HEK293 (cell line): Measurements from ENCODE around the gene PRSS23.

Experiments used
- CTCF ChIA-PET: fragments of 350-600 bp; formaldehyde crosslinking; extraction: SDS; loops from one replicate; lab custom pipeline; 2021; ENCODE audit warnings: antibody characterized with exemption; lab: Yijun Ruan, JAX
- POLR2A ChIA-PET: fragments of 300-600 bp; formaldehyde crosslinking; extraction: SDS; loops from one replicate; lab custom pipeline; 2020; ENCODE audit warnings: antibody characterized with exemption, inconsistent platforms; lab: Yijun Ruan, JAX
- H3K27ac ChIP-seq: fragments of 200-500 bp; sonication (Bioruptor generic); 2 replicates; pipeline ENCODE4 v1.5.1; 2014; ENCODE audit warnings: low read depth, low read length, control low read depth, inconsistent platforms; ENCODE audit errors: extremely low read depth
- H3K36me3 ChIP-seq, 2 experiments: fragments of 200-500 bp in 1 of 2; sonication (Bioruptor generic) in 1 of 2; 1 replicate in 1 of 2; 2 replicates in 1 of 2; pipeline ENCODE4 v1.5.1; 2014 to 2017; ENCODE audit warnings: inconsistent platforms in 2 of 2, low read length in 2 of 2; ENCODE audit not compliant: control insufficient read depth in 2 of 2, insufficient read depth in 1 of 2
- H3K4me1 ChIP-seq: fragments of 200-500 bp; sonication (Bioruptor generic); 2 replicates; pipeline ENCODE4 v1.5.1; 2014; ENCODE audit warnings: mild to moderate bottlenecking, low read length, inconsistent platforms; ENCODE audit not compliant: control insufficient read depth, insufficient read depth
- H3K4me3 ChIP-seq: 2 replicates; pipeline ENCODE4 v1.5.1; 2011; ENCODE audit warnings: low read depth, mild to moderate bottlenecking, control low read depth, low read length, moderate library complexity
- H3K9me3 ChIP-seq: fragments of 200-500 bp; sonication (Bioruptor generic); 2 replicates; pipeline ENCODE4 v1.5.1; 2014; ENCODE audit warnings: low read depth, low read length, inconsistent platforms; ENCODE audit not compliant: control insufficient read depth, insufficient read depth
- GFI1B ChIP-seq: fragments of 450-650 bp; formaldehyde crosslinking; IDR thresholded peaks from 2 replicates; pipeline ENCODE4 v1.5.1; 2016; ENCODE audit warnings: missing biosample characterization, missing genetic modification characterization
- IKZF3 ChIP-seq: fragments of 450-650 bp; IDR thresholded peaks from 2 replicates; pipeline ENCODE4 v1.5.0; 2018; ENCODE audit warnings: missing biosample characterization, mild to moderate bottlenecking, missing genetic modification characterization, moderate library complexity
- RBAK ChIP-seq: fragments of 450-650 bp; formaldehyde crosslinking; IDR thresholded peaks from 2 replicates; pipeline ENCODE4 v1.5.1; 2016; ENCODE audit warnings: missing biosample characterization, missing genetic modification characterization
- REPIN1 ChIP-seq: fragments of 450-650 bp; formaldehyde crosslinking; IDR thresholded peaks from 2 replicates; pipeline ENCODE4 v1.5.1; 2017; ENCODE audit warnings: missing biosample characterization, missing genetic modification characterization, low read depth
- SCRT1 ChIP-seq: fragments of 450-650 bp; formaldehyde crosslinking; IDR thresholded peaks from 2 replicates; pipeline ENCODE4 v1.5.1; 2016; ENCODE audit warnings: missing biosample characterization, missing genetic modification characterization, borderline replicate concordance
- TCF7L2 ChIP-seq: IDR thresholded peaks from 2 replicates; pipeline ENCODE4 v1.6.1; 2011; ENCODE audit warnings: low read depth, mild to moderate bottlenecking, inconsistent platforms, low read length, moderate library complexity, borderline replicate concordance
- YY1 ChIP-seq: fragments of 450-650 bp; formaldehyde crosslinking; IDR thresholded peaks from 2 replicates; pipeline ENCODE4 v1.5.1; 2018; ENCODE audit warnings: missing biosample characterization, missing genetic modification characterization
- ZBTB10 ChIP-seq: fragments of 450-650 bp; formaldehyde crosslinking; IDR thresholded peaks from 2 replicates; pipeline ENCODE4 v1.5.1; 2016; ENCODE audit warnings: missing biosample characterization, missing genetic modification characterization
- ZBTB21 ChIP-seq: fragments of 450-650 bp; formaldehyde crosslinking; IDR thresholded peaks from 2 replicates; pipeline ENCODE4 v1.5.1; 2017; ENCODE audit warnings: missing biosample characterization, missing genetic modification characterization
- ZBTB6 ChIP-seq: fragments of 450-650 bp; formaldehyde crosslinking; IDR thresholded peaks from 2 replicates; pipeline ENCODE4 v1.5.1; 2017; ENCODE audit warnings: missing biosample characterization, missing genetic modification characterization
- ZFHX2 ChIP-seq: fragments of 450-650 bp; formaldehyde crosslinking; conservative IDR thresholded peaks from 2 replicates; pipeline ENCODE4 v1.5.1; 2016; ENCODE audit warnings: missing biosample characterization, missing genetic modification characterization
- ZIC2 ChIP-seq: fragments of 450-650 bp; formaldehyde crosslinking; IDR thresholded peaks from 2 replicates; pipeline ENCODE4 v1.5.1; 2016; ENCODE audit warnings: missing biosample characterization, missing genetic modification characterization
- ZNF16 ChIP-seq: fragments of 450-650 bp; formaldehyde crosslinking; IDR thresholded peaks from 2 replicates; pipeline ENCODE4 v1.5.1; 2016; ENCODE audit warnings: low read depth, missing biosample characterization, missing genetic modification characterization
- ZNF169 ChIP-seq: fragments of 450-650 bp; formaldehyde crosslinking; IDR thresholded peaks from 2 replicates; pipeline ENCODE4 v1.5.1; 2016; ENCODE audit warnings: missing biosample characterization, missing genetic modification characterization
- ZNF214 ChIP-seq: fragments of 450-650 bp; formaldehyde crosslinking; IDR thresholded peaks from 2 replicates; pipeline ENCODE4 v1.5.1; 2017; ENCODE audit warnings: missing biosample characterization, mild to moderate bottlenecking, missing genetic modification characterization, borderline replicate concordance
- ZNF280C ChIP-seq: fragments of 450-650 bp; formaldehyde crosslinking; IDR thresholded peaks from 2 replicates; pipeline ENCODE4 v1.5.1; 2016; ENCODE audit warnings: missing biosample characterization, missing genetic modification characterization
- ZNF416 ChIP-seq: fragments of 450-650 bp; formaldehyde crosslinking; IDR thresholded peaks from 2 replicates; pipeline ENCODE4 v1.5.1; 2016; ENCODE audit warnings: missing biosample characterization, missing genetic modification characterization
- ZNF48 ChIP-seq: fragments of 450-650 bp; formaldehyde crosslinking; IDR thresholded peaks from 2 replicates; pipeline ENCODE4 v1.5.1; 2016; ENCODE audit warnings: missing biosample characterization, missing genetic modification characterization
- ZNF585B ChIP-seq: fragments of 450-650 bp; formaldehyde crosslinking; IDR thresholded peaks from 2 replicates; pipeline ENCODE4 v1.5.1; 2016; ENCODE audit warnings: missing biosample characterization, missing genetic modification characterization
- ZNF610 ChIP-seq: fragments of 450-650 bp; formaldehyde crosslinking; IDR thresholded peaks from 2 replicates; pipeline ENCODE4 v1.5.1; 2016; ENCODE audit warnings: missing biosample characterization, missing genetic modification characterization, borderline replicate concordance
- ZNF664 ChIP-seq: fragments of 450-650 bp; formaldehyde crosslinking; IDR thresholded peaks from 2 replicates; pipeline ENCODE4 v1.5.1; 2016; ENCODE audit warnings: missing biosample characterization, missing genetic modification characterization
- ZNF830 ChIP-seq: fragments of 450-650 bp; IDR thresholded peaks from 2 replicates; pipeline ENCODE4 v1.5.0; 2018; ENCODE audit warnings: missing biosample characterization, missing genetic modification characterization, low read depth, mild to moderate bottlenecking, moderate library complexity
- ZNF837 ChIP-seq: fragments of 450-650 bp; formaldehyde crosslinking; IDR thresholded peaks from 2 replicates; pipeline ENCODE4 v1.5.1; 2016; ENCODE audit warnings: missing biosample characterization, missing genetic modification characterization
- ZSCAN23 ChIP-seq: fragments of 450-650 bp; formaldehyde crosslinking; IDR thresholded peaks from 2 replicates; pipeline ENCODE4 v1.5.1; 2016; ENCODE audit warnings: missing biosample characterization, missing genetic modification characterization
- TF ChIP-seq, protein P1 (sequence below): fragments of 450-650 bp; formaldehyde crosslinking; IDR thresholded peaks from 2 replicates; pipeline ENCODE4 v1.5.1; 2016; ENCODE audit warnings: missing biosample characterization, missing genetic modification characterization, low read depth
- TF ChIP-seq, protein P2 (sequence below): fragments of 450-650 bp; formaldehyde crosslinking; IDR thresholded peaks from 2 replicates; pipeline ENCODE4 v1.5.1; 2016; ENCODE audit warnings: missing biosample characterization, missing genetic modification characterization

Gene PRSS23

GRCh38 chr11:86753459-86753858, 46.9 kb upstream of the PRSS23 start:
- Histone ChIP-seq H3K27ac (no peak overlapping the region), H3K9me3 (no peaks in the 10 kb centered on the region)
- POLR2A ChIA-PET = no interaction called here
- TF ChIP-seq ZBTB6 (tag by site-specific recombination) = no peak
- no peak for TF ChIP-seq ZNF585B (tag by site-specific recombination)
- TF ChIP-seq ZFHX2 (tag by site-specific recombination) = no peak
- no peak for TF ChIP-seq YY1 (tag by site-specific recombination)
- TF ChIP-seq ZIC2 (tag by site-specific recombination) = no peak
- no peak for TF ChIP-seq SCRT1
- TF ChIP-seq TCF7L2 = no peak
- no peak for TF ChIP-seq ZSCAN23 (tag by site-specific recombination)
- TF ChIP-seq ZBTB10 (tag by site-specific recombination) = no peak
- TF ChIP-seq ZNF610 (tag by site-specific recombination) = no peak
- no peak for TF ChIP-seq ZNF48
- TF ChIP-seq ZNF169 = no peak
- no peak for TF ChIP-seq ZNF416
- TF ChIP-seq, protein P1, sequence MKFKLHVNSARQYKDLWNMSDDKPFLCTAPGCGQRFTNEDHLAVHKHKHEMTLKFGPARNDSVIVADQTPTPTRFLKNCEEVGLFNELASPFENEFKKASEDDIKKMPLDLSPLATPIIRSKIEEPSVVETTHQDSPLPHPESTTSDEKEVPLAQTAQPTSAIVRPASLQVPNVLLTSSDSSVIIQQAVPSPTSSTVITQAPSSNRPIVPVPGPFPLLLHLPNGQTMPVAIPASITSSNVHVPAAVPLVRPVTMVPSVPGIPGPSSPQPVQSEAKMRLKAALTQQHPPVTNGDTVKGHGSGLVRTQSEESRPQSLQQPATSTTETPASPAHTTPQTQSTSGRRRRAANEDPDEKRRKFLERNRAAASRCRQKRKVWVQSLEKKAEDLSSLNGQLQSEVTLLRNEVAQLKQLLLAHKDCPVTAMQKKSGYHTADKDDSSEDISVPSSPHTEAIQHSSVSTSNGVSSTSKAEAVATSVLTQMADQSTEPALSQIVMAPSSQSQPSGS (tag by site-specific recombination) = no peak
- TF ChIP-seq ZNF837 = no peak
- TF ChIP-seq RBAK = no peak
- TF ChIP-seq, all 188 proteins: peak for 0
- H3K4me3 ChIP-seq = no peak overlapping the region
- H3K36me3 ChIP-seq = no peaks in the 10 kb centered on the region
- no peaks in the 10 kb centered on the region for H3K4me1 ChIP-seq
- CTCF ChIA-PET = no interaction called here

GRCh38 chr11:86755146-86755545, 45.2 kb upstream of the PRSS23 start:
- POLR2A ChIA-PET = no interaction called here
- CTCF ChIA-PET = no interaction called here
- Histone ChIP-seq H3K4me1 (no peaks in the 10 kb centered on the region), H3K36me3 (no peaks in the 10 kb centered on the region), H3K4me3 (no peak overlapping the region), H3K9me3 (no peaks in the 10 kb centered on the region), H3K27ac (no peak overlapping the region)
- TF ChIP-seq TCF7L2 = no peak
- TF ChIP-seq REPIN1 (tag by site-specific recombination) = no peak

GRCh38 chr11:86758171-86758570, 42.2 kb upstream of the PRSS23 start:
- no peaks in the 10 kb centered on the region for H3K36me3 ChIP-seq
- H3K4me3 ChIP-seq = no peak overlapping the region
- ChIA-PET POLR2A (no interaction called here), CTCF (no interaction called here)
- H3K4me1 ChIP-seq = no peaks in the 10 kb centered on the region
- H3K27ac ChIP-seq = no peak overlapping the region
- no peaks in the 10 kb centered on the region for H3K9me3 ChIP-seq
- no peak for TF ChIP-seq ZNF16
- TF ChIP-seq GFI1B = no peak
- TF ChIP-seq ZNF214 (tag by site-specific recombination) = no peak
- no peak for TF ChIP-seq IKZF3
- no peak for TF ChIP-seq ZNF664 (tag by site-specific recombination)
- no peak for TF ChIP-seq ZNF830 (tag by site-specific recombination)
- TF ChIP-seq ZNF280C (tag by site-specific recombination) = no peak
- TF ChIP-seq, protein P2, sequence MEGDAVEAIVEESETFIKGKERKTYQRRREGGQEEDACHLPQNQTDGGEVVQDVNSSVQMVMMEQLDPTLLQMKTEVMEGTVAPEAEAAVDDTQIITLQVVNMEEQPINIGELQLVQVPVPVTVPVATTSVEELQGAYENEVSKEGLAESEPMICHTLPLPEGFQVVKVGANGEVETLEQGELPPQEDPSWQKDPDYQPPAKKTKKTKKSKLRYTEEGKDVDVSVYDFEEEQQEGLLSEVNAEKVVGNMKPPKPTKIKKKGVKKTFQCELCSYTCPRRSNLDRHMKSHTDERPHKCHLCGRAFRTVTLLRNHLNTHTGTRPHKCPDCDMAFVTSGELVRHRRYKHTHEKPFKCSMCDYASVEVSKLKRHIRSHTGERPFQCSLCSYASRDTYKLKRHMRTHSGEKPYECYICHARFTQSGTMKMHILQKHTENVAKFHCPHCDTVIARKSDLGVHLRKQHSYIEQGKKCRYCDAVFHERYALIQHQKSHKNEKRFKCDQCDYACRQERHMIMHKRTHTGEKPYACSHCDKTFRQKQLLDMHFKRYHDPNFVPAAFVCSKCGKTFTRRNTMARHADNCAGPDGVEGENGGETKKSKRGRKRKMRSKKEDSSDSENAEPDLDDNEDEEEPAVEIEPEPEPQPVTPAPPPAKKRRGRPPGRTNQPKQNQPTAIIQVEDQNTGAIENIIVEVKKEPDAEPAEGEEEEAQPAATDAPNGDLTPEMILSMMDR (tag by site-specific recombination) = no peak
- no peak for TF ChIP-seq ZBTB21 (tag by site-specific recombination)
